ENCODE measurements around the gene ITGAX.

GRCh38 chr16:31360251-31360650, 5.3 kb downstream of the ITGAX start:
- no peak for TF ChIP-seq CTCF (IDR thresholded peaks at IDR 0.05; ENCODE audit: low read length)
- no peak for TF ChIP-seq EZH2phosphoT487 (IDR thresholded peaks at IDR 0.05; ENCODE audit: low read length)
- TF ChIP-seq EZH2 (optimal IDR thresholded peaks at IDR 0.05; ENCODE audit: low read depth, low read length): no peak
